GM21447 (cell line): ENCODE results near the gene CHRNA1.

Source experiments
- ATAC-seq: cut with Tn5 transposase; IDR thresholded peaks from one replicate; pipeline ENCODE4 v1.9.1; 2021; ENCODE audit not compliant: unreplicated experiment

Gene CHRNA1

GRCh38 chr2:174784316-174784715 lies 20.0 kb upstream of the CHRNA1 start:
- no peak for ATAC-seq

DNA sequence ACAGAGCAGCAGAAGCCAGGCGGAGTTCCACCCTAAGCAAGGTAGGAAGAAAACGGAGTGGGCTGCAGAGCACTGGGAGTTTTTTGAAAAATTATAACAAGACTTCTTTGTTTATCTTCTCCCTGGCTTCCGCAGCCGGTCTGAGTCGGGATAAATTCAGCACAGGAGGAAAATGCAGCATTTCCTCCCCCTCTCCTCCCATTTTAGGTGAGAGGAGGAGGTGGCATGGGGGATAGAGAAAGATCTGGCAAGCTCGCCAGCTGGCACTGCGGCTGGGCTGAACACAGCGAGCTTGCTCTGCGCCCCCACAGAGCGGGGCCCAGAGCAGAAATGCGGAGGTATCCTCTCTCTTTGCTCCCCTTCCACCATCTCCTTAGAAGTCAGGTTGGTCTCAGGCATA lies 17.7 kb upstream of the CHRNA1 start:
- ATAC-seq: no peak

GRCh38 chr2:174781298-174781697 lies 17.0 kb upstream of the CHRNA1 start:
- no peak for ATAC-seq

DNA sequence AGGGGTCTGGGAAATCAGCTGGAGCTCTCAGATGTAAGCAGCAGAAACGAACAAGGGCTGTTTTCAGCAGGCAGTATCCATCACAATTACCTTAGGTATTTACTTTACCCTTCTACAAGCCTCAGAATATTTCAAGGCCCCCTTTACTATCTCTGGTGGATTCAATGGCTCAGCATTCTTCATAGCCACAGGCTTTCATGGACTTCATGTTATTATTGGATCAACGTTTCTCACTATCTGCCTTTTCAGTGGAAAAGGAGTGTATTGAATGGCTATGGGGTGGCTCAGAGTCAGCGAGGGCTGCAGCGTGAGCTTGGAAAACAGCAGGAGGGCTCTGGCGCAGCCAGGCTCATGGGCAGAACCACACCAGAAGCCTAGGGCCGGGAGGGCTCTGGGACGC lies 16.6 kb upstream of the CHRNA1 start:
- no peak for ATAC-seq

- ATAC-seq: no peak
Observed at GRCh38 chr2:174780191-174780840, 16.0 kb upstream of the CHRNA1 start.

DNA sequence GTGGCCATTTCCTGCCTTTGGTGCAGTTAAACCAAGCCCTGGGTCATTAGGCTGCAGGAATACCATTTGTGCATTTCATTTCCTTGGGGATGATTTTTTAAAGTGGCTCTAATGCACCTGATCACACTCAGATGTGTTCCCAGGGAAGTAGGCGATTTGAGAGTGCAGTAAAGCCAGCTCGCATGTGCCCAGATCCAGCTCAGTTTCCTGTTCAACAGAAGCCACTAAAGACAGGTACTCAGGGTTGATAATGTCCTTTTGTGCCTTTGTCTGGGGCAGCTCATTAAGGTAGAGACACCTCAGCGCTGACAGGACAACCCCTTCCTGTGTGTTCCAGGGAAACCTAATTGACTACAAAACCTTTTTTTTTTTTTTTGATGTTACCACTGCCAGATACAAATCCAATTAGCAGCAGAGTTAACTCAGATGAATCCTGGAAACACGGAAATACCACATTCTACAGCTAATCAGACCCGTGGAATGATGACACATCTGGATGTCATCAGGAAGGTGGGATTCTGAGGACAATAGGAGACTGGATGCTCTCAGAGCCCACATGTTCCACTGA lies 15.2 kb upstream of the CHRNA1 start:
- ATAC-seq: no peak

- ATAC-seq: peak; percentile 65
Observed at GRCh38 chr2:174778085-174778981, 14.1 kb upstream of the CHRNA1 start.

GRCh38 chr2:174777347-174778084 lies 13.2 kb upstream of the CHRNA1 start:
- ATAC-seq: no peak

GRCh38 chr2:174776675-174777074 lies 12.4 kb upstream of the CHRNA1 start:
- no peak for ATAC-seq

- no peak for ATAC-seq
Observed at GRCh38 chr2:174776223-174776622, 12.0 kb upstream of the CHRNA1 start.

DNA sequence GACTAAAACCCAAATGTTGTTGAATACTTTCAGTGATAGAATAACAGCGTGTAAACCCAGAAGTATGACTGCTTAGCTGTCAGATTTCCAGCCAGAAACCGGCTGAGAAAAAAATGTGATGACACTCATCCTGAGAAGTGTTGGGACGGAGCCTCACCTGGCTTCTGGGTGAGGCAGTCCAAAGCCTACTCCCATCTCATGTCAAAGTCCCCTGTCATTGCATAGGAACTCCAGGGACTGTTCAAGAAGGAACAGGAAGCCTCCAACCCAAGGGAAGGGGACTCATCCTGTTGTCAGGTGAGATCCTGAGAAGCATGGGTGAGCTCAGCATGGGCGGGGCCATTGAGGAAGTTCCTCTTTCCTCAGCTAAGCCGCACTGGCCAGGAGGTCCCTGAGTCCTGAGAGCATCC lies 11.3 kb upstream of the CHRNA1 start:
- ATAC-seq: no peak

GRCh38 chr2:174774886-174775285 lies 10.6 kb upstream of the CHRNA1 start:
- no peak for ATAC-seq

DNA sequence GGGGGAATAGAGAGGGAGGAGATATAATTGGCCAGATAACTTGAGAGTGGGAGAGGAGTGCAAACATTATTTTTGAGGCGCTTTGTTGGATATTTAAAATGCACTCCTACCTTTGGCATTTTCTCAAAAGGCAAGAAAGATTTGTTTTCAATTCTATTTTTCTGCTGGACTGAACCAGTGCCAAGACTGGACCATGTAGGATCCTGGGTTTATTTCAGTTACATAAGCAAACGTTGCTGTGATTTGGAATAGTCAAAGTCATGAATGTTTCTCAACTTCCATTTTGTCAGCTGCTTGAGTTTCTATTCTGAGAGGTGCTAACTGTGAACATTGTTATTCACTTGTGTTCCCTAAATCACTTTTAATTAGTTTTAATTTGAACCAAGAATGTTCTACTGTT lies 8.9 kb upstream of the CHRNA1 start:
- ATAC-seq: no peak

- no peak for ATAC-seq
Observed at GRCh38 chr2:174772472-174772801, 8.2 kb upstream of the CHRNA1 start.

DNA sequence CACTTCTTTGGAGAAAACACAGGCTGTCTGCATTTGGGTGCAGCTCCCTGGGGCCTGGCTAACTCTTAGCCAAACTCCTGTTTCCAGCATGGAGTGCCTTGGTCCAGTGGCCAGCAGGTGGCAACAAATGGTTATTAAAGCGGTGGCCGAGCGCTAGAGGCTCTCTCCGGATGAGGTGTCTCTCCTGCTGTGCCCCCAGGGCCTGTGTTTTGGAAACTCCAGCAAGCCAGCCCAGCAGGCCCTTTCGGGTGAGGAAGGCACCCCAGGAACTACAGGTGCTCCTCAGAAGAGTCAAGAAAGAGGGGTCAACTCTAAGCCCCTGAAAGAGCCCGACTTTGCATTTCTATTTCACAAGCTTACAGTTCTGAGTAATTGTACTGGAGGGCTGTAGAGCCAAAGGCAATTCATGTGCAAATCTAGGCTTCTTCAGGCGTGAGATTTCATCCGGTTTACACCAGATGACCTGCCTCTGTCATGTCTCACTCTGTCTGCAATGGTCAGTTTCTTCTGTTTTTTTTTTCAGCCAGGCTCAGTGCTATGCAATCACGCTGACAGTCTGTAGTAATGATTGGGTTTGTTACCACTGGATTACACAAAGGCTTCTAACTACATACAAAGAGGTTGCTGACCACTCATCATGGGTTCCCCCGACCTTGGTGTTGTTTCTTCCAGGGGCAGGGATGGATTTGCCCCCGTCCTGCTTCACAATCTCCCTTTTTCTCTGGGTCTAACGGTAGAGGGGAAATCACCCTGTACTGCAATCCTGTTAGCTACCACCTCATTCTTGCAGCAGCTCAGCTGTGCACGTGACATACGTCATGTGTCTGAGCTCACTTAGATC lies 7.6 kb upstream of the CHRNA1 start:
- peak; percentile 72 for ATAC-seq

DNA sequence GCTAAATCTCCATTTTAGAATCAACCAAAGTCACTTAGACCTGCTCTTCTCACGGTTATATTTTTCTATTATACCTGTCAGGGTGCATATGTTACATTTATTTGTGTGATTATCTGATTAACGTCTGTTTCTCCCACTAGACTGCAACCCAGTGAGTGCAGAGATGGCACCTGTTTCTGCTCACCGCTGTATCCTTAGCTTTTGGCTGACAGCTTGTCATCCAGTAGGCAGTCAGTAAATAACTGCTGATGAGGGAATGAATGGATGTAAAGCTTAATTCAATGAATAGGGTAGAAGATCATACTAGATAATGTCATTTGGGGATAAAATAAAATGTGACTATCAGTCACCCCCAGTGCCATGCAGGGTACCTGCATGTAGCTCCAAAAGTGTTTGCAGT lies 6.9 kb upstream of the CHRNA1 start:
- no peak for ATAC-seq

GRCh38 chr2:174768557-174768956 lies 4.3 kb upstream of the CHRNA1 start:
- ATAC-seq: no peak

DNA sequence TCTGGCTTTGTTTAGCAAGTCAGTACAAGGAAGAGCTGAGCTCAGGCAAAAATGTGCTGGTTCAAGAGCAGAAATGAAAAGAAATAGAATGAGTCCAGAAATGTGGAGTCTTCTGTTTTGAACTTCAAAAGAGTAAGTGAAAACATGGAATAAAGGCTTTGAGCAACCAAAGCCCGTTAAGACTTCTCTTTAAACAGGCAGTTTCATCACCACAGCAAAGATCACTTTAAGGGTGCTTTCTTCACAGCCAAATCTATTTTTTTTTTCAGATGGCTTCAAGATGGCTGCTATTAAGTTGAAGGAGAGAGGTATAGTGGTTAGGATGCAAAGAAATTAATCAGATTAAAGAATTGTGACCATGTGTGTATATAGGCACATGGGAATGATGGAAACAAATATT lies 2.0 kb upstream of the CHRNA1 start:
- ATAC-seq: no peak

DNA sequence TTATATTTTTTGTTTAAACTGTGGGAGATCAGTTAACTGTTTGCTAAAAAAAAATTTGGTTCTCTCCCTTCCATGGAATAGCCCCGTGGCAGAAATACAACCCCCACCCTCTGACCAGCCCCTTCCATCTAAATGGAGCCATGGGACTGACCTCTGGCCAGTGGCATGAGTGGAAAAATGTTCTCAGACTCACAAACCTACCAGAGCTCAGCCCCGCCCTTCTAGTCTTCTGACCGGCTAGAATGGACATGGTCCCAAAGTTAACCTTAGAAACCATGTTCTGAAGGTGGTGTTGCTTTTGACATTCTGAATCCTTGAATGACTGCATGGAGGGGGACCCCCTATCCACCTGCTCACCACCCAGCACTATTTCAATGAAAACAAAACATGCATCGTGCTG lies 1.3 kb upstream of the CHRNA1 start:
- no peak for ATAC-seq

DNA sequence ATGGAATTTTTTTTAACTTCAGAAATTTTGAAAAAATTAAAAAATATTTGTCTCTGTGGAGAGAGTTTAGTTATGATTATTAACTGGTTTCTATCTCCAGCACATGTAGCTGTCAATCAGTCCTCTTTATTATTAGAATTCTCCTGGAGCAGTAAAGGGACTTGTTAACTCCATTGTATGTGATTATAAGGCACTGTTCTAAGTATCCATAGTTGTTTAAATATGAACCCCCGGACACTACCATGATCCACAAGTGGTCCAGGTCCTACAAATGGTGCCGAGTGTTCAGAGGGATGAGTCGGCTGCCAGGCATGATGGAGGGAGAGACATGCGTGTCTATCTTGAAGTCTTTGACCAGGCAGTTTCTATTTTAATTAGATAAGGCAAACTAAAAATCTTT lies 492 bp downstream of the CHRNA1 start:
- no peak for ATAC-seq

GRCh38 chr2:174762464-174762863 lies 1.8 kb downstream of the CHRNA1 start:
- no peak for ATAC-seq
